Measurements from ENCODE around the gene TM9SF1. TPM values are rescaled to one million over a fixed set of nuclear protein-coding genes. Genes with fewer than 3 reads are reported as not detected.

The TM9SF1 gene
- total RNA-seq, 1 donor from 2014 or later: 37.3 TPM

GRCh38 chr14:24181371-24182077 lies 13.7 kb downstream of the TM9SF1 start:
- TF ChIP-seq, protein P1, sequence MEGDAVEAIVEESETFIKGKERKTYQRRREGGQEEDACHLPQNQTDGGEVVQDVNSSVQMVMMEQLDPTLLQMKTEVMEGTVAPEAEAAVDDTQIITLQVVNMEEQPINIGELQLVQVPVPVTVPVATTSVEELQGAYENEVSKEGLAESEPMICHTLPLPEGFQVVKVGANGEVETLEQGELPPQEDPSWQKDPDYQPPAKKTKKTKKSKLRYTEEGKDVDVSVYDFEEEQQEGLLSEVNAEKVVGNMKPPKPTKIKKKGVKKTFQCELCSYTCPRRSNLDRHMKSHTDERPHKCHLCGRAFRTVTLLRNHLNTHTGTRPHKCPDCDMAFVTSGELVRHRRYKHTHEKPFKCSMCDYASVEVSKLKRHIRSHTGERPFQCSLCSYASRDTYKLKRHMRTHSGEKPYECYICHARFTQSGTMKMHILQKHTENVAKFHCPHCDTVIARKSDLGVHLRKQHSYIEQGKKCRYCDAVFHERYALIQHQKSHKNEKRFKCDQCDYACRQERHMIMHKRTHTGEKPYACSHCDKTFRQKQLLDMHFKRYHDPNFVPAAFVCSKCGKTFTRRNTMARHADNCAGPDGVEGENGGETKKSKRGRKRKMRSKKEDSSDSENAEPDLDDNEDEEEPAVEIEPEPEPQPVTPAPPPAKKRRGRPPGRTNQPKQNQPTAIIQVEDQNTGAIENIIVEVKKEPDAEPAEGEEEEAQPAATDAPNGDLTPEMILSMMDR (IDR thresholded peaks at IDR 0.05): no peak
- no peak for TF ChIP-seq POLR2A (IDR thresholded peaks at IDR 0.05)
- no peak for TF ChIP-seq POLR2AphosphoS5 (IDR thresholded peaks at IDR 0.05; ENCODE audit: insufficient read depth in 1 of 2, low read depth in 1 of 2)
- no peak for DNase-seq (ENCODE audit: extremely low spot score in 2 of 2)
- Histone ChIP-seq H3K27me3 (no peaks in the 10 kb centered on the region), H3K27ac (no peak overlapping the region), H3K9me3 (no peaks in the 10 kb centered on the region), H3K4me3 (no peak overlapping the region), H3K4me1 (peaks cover 14% of the 10 kb centered on the region), H3K36me3 (peaks cover 0 to 40% of the 10 kb centered on the region in 2 donors)
- intact Hi-C loops (cut with DNase I): no loop called here

DNA sequence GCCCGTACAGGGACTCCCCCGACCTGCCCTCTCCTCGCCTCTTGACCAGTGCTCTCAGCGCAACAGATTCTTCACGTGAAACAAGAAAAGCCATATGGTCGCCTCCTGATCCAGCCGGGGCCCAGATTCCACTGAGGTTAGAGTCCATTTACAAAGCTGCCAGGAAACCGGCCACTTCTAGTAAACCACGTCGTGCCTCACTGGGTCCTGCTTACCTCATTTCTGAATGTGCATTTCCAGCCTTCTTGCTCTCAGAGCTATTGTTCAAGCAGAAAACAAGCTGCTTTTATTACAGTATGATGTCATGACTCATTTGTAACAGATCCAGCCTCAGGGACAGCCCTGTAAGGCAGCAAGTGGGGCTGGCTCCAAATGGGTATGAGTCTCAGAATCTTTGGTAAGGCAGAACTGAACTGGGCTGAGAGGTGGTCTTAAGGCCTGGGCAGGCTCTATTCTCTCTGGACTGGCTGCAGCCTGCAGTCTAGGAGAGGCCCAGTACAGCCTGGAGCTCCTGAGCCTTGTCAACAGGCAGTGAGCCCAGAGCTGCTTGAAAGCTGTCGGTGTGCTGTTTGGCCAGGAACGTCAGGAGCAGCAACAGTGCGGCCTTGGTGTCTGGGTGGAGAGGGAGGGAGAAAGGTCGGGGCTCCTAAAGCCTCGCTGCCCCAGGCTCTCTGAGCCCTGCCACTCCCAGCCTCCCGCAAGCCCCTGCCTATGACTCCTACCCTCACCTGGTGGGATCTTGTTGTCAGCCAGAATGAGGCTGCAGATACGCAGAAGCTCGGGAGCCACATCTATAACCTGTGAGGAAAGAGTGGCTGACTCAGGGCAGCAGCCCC lies 15.1 kb downstream of the TM9SF1 start:
- Histone ChIP-seq H3K27ac (peak overlapping the region; percentile 86), H3K27me3 (no peaks in the 10 kb centered on the region), H3K9me3 (no peaks in the 10 kb centered on the region), H3K36me3 (peaks cover 0 to 29% of the 10 kb centered on the region in 2 donors), H3K4me1 (peaks cover 14% of the 10 kb centered on the region), H3K4me3 (no peak overlapping the region)
- no peak for DNase-seq (ENCODE audit: extremely low spot score in 2 of 2)
- intact Hi-C loops (cut with DNase I): no loop called here
- TF ChIP-seq, protein P1 (IDR thresholded peaks at IDR 0.05): no peak
- TF ChIP-seq POLR2AphosphoS5 (IDR thresholded peaks at IDR 0.05; ENCODE audit: insufficient read depth in 1 of 2, low read depth in 1 of 2): peak in 1 of 2 donors; percentile 52

DNA sequence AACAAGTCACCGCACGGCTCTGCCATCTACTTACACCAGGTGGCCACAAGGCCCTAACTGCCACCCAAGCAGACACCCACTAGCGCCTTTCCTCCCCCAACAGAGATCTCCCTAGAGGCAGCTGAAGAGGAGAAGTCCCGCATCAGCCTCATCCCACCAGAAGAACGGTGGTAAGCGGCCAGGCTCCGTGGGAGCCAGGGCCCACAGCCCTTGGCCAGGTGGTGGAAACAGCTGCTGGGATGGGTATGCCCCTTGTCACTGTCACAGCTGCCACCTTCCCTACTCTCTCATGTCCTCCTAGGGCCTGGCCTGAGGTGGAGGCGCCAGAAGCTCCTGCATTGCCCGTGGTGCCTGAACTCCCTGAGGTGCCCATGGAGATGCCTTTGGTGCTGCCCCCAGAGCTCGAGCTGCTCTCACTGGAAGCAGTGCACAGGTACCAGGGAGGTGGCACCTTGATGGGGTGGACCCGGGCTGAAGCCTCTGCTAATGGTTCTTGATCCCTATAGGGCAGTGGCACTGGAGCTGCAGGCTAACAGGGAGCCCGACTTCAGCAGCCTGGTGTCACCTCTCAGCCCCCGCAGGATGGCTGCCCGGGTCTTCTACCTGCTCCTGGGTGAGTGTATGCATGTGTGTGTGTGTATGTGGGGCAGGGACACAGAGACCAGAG lies 15.8 kb downstream of the TM9SF1 start:
- DNase-seq (ENCODE audit: extremely low spot score in 2 of 2): no peak
- no peak for TF ChIP-seq POLR2A (IDR thresholded peaks at IDR 0.05)
- peak in 1 of 2 donors; percentile 27 for TF ChIP-seq POLR2AphosphoS5 (IDR thresholded peaks at IDR 0.05; ENCODE audit: insufficient read depth in 1 of 2, low read depth in 1 of 2)
- TF ChIP-seq, protein P1 (IDR thresholded peaks at IDR 0.05): no peak
- Histone ChIP-seq H3K4me3 (no peak overlapping the region), H3K27me3 (no peaks in the 10 kb centered on the region), H3K4me1 (peaks cover 14% of the 10 kb centered on the region), H3K9me3 (no peaks in the 10 kb centered on the region), H3K36me3 (peaks cover 0 to 22% of the 10 kb centered on the region in 2 donors), H3K27ac (peak overlapping the region; percentile 86)
- intact Hi-C loops (cut with DNase I): no loop called here

- no peak for DNase-seq (ENCODE audit: extremely low spot score in 2 of 2)
- no peak overlapping the region for H3K4me3 ChIP-seq
- H3K27me3 ChIP-seq: no peaks in the 10 kb centered on the region
- H3K9me3 ChIP-seq: no peaks in the 10 kb centered on the region
- H3K36me3 ChIP-seq: peaks cover 0 to 13% of the 10 kb centered on the region in 2 donors
- intact Hi-C loops (cut with DNase I): no loop called here
- H3K27ac ChIP-seq: no peak overlapping the region
- peaks cover 14% of the 10 kb centered on the region for H3K4me1 ChIP-seq
- TF ChIP-seq POLR2AphosphoS5 (IDR thresholded peaks at IDR 0.05; ENCODE audit: insufficient read depth in 1 of 2, low read depth in 1 of 2) (no peak), POLR2A (IDR thresholded peaks at IDR 0.05) (no peak)
- TF ChIP-seq, protein P1 (IDR thresholded peaks at IDR 0.05): no peak
Measured at GRCh38 chr14:24178399-24179178, 16.7 kb downstream of the TM9SF1 start.
